Measurements from ENCODE around the gene SEMA6B.

SEMA6B gene

DNA sequence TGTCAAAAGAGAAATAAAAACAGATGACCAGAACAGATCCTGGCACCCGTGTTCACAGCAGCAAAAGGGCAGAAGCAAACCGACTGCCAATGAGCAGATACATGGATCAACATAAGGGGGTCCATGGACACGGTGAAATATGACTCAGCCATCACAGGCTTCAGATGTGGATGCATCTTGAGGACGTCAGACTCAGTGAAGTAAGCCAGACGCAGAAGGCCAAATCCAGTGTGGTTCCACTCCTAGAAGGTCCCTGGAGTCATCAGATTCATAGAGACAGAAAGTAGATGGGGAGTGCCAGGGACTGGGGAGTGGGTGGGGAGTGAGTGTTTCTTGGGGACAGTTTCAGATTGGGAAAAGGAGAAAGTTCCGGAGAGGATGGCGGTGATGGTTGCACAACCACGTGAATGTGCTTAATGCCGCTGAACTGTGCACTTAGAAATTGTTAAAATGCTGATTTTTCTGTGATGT is 28.8 kb upstream of the SEMA6B start:
- no peak overlapping the region for H3K9ac ChIP-seq (ENCODE audit: low read depth in 1 of 2, low read length in 2 of 2)
- peaks cover 28 to 37% of the 10 kb centered on the region in 2 donors for H3K27me3 ChIP-seq (ENCODE audit: control insufficient read depth in 2 of 2, insufficient read depth in 2 of 2, low read length in 2 of 2)
- H3K9me3 ChIP-seq (ENCODE audit: control insufficient read depth in 2 of 2, low read length in 2 of 2): no peaks in the 10 kb centered on the region
- H3K36me3 ChIP-seq (ENCODE audit: control insufficient read depth in 2 of 2, insufficient read depth in 2 of 2, low read length in 2 of 2): no peaks in the 10 kb centered on the region
- no peak overlapping the region for H3K4me3 ChIP-seq (ENCODE audit: low read length in 2 of 2)
- H3K27ac ChIP-seq (ENCODE audit: low read depth in 2 of 2, low read length in 2 of 2): no peak overlapping the region
- peaks cover 0 to 4% of the 10 kb centered on the region in 2 donors for H3K4me1 ChIP-seq (ENCODE audit: control insufficient read depth in 2 of 2, insufficient read depth in 2 of 2, low read length in 2 of 2)

DNA sequence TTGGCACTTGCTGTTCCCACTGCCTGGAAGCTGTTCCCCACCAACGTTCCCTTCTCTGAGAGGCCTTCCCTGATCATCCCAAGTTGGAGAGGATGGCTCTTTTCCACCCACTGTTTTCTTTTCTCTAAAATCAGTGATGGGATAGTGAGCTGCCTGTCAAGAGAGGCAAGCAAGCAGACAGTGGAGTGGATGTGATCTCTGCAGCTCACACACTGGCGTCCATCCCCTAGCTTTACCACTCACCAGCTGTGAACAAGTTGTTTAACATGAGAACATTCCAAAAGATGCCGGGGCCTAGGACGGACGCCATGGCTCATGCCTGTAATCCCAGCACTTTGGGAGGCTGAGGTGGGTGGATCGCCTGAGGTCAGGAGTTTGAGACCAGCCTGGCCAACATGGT is 28.0 kb upstream of the SEMA6B start:
- no peaks in the 10 kb centered on the region for H3K36me3 ChIP-seq (ENCODE audit: control insufficient read depth in 2 of 2, insufficient read depth in 2 of 2, low read length in 2 of 2)
- no peak overlapping the region for H3K4me3 ChIP-seq (ENCODE audit: low read length in 2 of 2)
- H3K9ac ChIP-seq (ENCODE audit: low read depth in 1 of 2, low read length in 2 of 2): no peak overlapping the region
- H3K4me1 ChIP-seq (ENCODE audit: control insufficient read depth in 2 of 2, insufficient read depth in 2 of 2, low read length in 2 of 2): peaks cover 0 to 4% of the 10 kb centered on the region in 2 donors
- no peak overlapping the region for H3K27ac ChIP-seq (ENCODE audit: low read depth in 2 of 2, low read length in 2 of 2)
- H3K27me3 ChIP-seq (ENCODE audit: control insufficient read depth in 2 of 2, insufficient read depth in 2 of 2, low read length in 2 of 2): peaks cover 27 to 39% of the 10 kb centered on the region in 2 donors
- no peaks in the 10 kb centered on the region for H3K9me3 ChIP-seq (ENCODE audit: control insufficient read depth in 2 of 2, low read length in 2 of 2)

DNA sequence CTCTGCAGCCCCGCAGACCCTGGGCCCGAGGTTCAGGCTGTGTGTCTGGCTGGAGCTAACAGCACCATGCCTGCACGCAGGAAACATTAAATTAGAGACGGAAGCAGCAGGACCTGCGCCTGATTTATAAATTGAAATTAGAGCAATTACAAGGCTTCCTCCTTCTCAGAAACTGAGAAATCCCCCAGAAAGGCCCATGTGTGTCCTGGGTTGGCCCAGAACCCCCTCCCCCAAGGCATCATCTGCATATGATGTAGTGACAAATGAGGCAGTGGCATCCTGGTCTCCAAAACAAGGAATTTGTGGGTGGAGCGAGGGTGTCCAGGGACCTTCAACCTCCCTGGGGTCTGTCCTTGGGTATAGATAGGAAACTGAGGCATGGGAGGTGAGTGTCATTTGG is 27.2 kb upstream of the SEMA6B start:
- Histone ChIP-seq H3K4me1 (ENCODE audit: control insufficient read depth in 2 of 2, insufficient read depth in 2 of 2, low read length in 2 of 2) (peaks cover 0 to 4% of the 10 kb centered on the region in 2 donors), H3K27me3 (ENCODE audit: control insufficient read depth in 2 of 2, insufficient read depth in 2 of 2, low read length in 2 of 2) (peaks cover 34 to 44% of the 10 kb centered on the region in 2 donors), H3K36me3 (ENCODE audit: control insufficient read depth in 2 of 2, insufficient read depth in 2 of 2, low read length in 2 of 2) (no peaks in the 10 kb centered on the region), H3K9ac (ENCODE audit: low read depth in 1 of 2, low read length in 2 of 2) (no peak overlapping the region), H3K9me3 (ENCODE audit: control insufficient read depth in 2 of 2, low read length in 2 of 2) (no peaks in the 10 kb centered on the region), H3K27ac (ENCODE audit: low read depth in 2 of 2, low read length in 2 of 2) (no peak overlapping the region), H3K4me3 (ENCODE audit: low read length in 2 of 2) (no peak overlapping the region)

DNA sequence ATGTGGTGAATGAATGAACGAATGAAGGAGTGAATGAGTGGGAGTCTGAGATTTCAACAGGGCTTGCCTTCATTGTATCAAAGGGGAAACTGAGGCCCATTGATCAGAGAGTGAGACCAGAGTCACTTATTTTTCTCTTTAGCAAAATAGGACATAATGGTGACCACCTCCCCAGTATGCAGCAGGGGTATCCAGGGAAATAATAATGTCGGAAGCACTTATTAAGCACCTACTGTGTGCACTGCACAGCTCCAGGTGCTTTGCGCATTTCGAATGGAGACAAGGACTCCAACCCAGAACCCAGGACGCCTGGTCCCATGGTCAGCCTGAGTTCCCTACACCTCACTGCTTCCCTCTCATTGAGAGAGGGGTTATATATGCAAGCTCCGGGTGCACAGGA is 26.8 kb upstream of the SEMA6B start:
- Histone ChIP-seq H3K4me3 (ENCODE audit: low read length in 2 of 2) (no peak overlapping the region), H3K4me1 (ENCODE audit: control insufficient read depth in 2 of 2, insufficient read depth in 2 of 2, low read length in 2 of 2) (peaks cover 0 to 4% of the 10 kb centered on the region in 2 donors), H3K27me3 (ENCODE audit: control insufficient read depth in 2 of 2, insufficient read depth in 2 of 2, low read length in 2 of 2) (peaks cover 31 to 40% of the 10 kb centered on the region in 2 donors), H3K9me3 (ENCODE audit: control insufficient read depth in 2 of 2, low read length in 2 of 2) (no peaks in the 10 kb centered on the region), H3K36me3 (ENCODE audit: control insufficient read depth in 2 of 2, insufficient read depth in 2 of 2, low read length in 2 of 2) (no peaks in the 10 kb centered on the region), H3K9ac (ENCODE audit: low read depth in 1 of 2, low read length in 2 of 2) (no peak overlapping the region), H3K27ac (ENCODE audit: low read depth in 2 of 2, low read length in 2 of 2) (no peak overlapping the region)

DNA sequence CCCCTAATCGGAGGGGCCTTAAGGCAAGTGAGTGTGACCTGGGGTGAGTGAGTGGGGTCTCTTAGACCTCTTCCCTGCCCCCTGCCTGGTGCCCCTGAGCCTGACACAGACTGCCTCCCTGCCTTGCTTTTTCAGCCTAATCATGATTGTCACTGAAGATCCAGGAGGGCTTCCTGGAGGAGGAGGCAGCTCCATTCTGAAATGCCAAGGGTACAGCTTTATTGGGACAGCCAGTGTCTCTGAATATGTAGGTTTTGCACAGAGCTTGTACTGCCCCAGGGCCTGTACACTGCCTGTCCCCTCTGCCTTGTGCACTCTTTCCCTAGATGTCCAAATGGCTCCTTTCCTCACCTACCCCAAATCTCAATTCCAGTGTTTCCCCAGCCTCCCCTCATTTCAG is 26.1 kb upstream of the SEMA6B start:
- H3K4me3 ChIP-seq (ENCODE audit: low read length in 2 of 2): no peak overlapping the region
- H3K27ac ChIP-seq (ENCODE audit: low read depth in 2 of 2, low read length in 2 of 2): no peak overlapping the region
- peaks cover 27 to 33% of the 10 kb centered on the region in 2 donors for H3K27me3 ChIP-seq (ENCODE audit: control insufficient read depth in 2 of 2, insufficient read depth in 2 of 2, low read length in 2 of 2)
- peaks cover 0 to 4% of the 10 kb centered on the region in 2 donors for H3K4me1 ChIP-seq (ENCODE audit: control insufficient read depth in 2 of 2, insufficient read depth in 2 of 2, low read length in 2 of 2)
- no peaks in the 10 kb centered on the region for H3K9me3 ChIP-seq (ENCODE audit: control insufficient read depth in 2 of 2, low read length in 2 of 2)
- no peak overlapping the region for H3K9ac ChIP-seq (ENCODE audit: low read depth in 1 of 2, low read length in 2 of 2)
- no peaks in the 10 kb centered on the region for H3K36me3 ChIP-seq (ENCODE audit: control insufficient read depth in 2 of 2, insufficient read depth in 2 of 2, low read length in 2 of 2)

DNA sequence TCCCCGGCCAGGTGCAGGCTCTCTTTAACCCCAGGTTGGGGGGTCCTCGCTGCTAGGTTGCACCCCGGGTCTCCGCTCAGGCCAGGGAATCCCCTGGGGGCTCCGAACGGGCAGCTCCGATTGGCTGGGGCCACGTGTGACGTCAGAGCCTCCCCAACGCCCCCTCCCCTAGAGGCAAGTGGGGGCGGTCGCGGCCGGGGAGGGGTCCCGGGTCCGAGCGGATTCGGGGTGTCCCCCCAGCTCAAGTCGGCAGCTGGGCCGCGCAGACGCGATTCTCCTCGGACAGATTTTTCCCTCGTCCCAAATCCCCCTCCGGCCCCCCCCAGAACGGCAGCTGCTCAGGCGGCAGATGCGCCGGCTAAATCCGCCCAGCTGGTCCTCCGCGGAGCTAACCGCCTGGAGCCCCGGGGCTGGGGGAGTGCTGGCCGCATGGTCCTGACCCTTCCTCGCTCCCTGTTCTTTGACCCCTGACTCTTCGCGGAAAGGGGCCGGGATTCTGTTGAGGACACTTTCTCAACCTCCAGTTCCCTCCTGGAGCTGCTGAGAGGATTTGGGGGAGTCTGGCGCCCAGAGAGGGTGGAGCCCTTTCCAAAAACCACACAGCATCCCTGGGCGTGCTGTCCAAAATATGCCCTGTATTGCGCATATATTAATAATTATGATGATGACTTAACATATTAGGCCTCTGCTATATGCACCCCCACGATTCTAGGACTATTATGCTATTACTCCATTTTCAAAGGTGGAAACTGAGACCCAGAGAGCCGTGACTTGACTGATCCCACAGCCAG is 25.4 kb upstream of the SEMA6B start:
- H3K27ac ChIP-seq (ENCODE audit: low read depth in 2 of 2, low read length in 2 of 2): no peak overlapping the region
- H3K4me1 ChIP-seq (ENCODE audit: control insufficient read depth in 2 of 2, insufficient read depth in 2 of 2, low read length in 2 of 2): peaks cover 0 to 4% of the 10 kb centered on the region in 2 donors
- H3K27me3 ChIP-seq (ENCODE audit: control insufficient read depth in 2 of 2, insufficient read depth in 2 of 2, low read length in 2 of 2): peaks cover 32 to 37% of the 10 kb centered on the region in 2 donors
- H3K4me3 ChIP-seq (ENCODE audit: low read length in 2 of 2): no peak overlapping the region
- H3K9ac ChIP-seq (ENCODE audit: low read depth in 1 of 2, low read length in 2 of 2): no peak overlapping the region
- H3K9me3 ChIP-seq (ENCODE audit: control insufficient read depth in 2 of 2, low read length in 2 of 2): no peaks in the 10 kb centered on the region
- H3K36me3 ChIP-seq (ENCODE audit: control insufficient read depth in 2 of 2, insufficient read depth in 2 of 2, low read length in 2 of 2): no peaks in the 10 kb centered on the region

DNA sequence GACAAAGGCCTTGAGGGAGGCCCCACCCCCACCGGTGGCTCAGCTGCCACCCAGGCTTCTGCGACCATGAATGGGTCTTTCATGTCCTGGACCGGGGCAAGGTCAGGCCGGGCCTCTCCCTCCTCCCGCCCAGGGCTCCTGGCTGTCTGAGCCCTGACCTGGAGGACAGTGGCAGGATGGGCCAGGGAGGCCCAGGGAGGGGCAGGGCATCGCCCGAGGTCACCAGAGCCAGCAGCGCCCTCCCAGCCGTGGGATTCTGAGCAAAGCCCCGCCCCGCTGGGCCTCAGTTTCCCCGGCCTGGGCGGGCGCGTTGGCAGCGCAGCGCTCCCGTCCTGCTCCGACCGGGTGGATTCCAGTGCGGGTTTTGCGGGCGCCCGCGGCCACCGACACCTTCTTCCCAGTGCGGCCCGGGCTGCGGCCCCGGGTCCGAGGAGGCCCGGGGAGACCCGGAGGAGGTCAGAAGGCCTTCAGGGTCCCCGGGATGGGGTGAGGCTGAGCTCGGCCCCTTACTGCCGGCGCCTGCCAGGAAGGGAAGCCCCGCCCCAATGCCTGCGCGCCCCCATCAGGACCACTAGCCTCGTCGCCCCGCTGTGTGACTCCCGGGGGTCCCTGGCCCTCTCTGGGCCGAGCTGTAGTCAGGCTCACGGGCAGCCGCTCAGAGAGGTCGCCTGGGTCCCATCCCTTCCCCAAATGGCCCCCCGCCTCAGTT is 24.6 kb upstream of the SEMA6B start:
- no peaks in the 10 kb centered on the region for H3K36me3 ChIP-seq (ENCODE audit: control insufficient read depth in 2 of 2, insufficient read depth in 2 of 2, low read length in 2 of 2)
- peaks cover 36 to 45% of the 10 kb centered on the region in 2 donors for H3K27me3 ChIP-seq (ENCODE audit: control insufficient read depth in 2 of 2, insufficient read depth in 2 of 2, low read length in 2 of 2)
- H3K9me3 ChIP-seq (ENCODE audit: control insufficient read depth in 2 of 2, low read length in 2 of 2): no peaks in the 10 kb centered on the region
- no peak overlapping the region for H3K27ac ChIP-seq (ENCODE audit: low read depth in 2 of 2, low read length in 2 of 2)
- H3K4me1 ChIP-seq (ENCODE audit: control insufficient read depth in 2 of 2, insufficient read depth in 2 of 2, low read length in 2 of 2): peaks cover 0 to 4% of the 10 kb centered on the region in 2 donors
- no peak overlapping the region for H3K4me3 ChIP-seq (ENCODE audit: low read length in 2 of 2)
- no peak overlapping the region for H3K9ac ChIP-seq (ENCODE audit: low read depth in 1 of 2, low read length in 2 of 2)

DNA sequence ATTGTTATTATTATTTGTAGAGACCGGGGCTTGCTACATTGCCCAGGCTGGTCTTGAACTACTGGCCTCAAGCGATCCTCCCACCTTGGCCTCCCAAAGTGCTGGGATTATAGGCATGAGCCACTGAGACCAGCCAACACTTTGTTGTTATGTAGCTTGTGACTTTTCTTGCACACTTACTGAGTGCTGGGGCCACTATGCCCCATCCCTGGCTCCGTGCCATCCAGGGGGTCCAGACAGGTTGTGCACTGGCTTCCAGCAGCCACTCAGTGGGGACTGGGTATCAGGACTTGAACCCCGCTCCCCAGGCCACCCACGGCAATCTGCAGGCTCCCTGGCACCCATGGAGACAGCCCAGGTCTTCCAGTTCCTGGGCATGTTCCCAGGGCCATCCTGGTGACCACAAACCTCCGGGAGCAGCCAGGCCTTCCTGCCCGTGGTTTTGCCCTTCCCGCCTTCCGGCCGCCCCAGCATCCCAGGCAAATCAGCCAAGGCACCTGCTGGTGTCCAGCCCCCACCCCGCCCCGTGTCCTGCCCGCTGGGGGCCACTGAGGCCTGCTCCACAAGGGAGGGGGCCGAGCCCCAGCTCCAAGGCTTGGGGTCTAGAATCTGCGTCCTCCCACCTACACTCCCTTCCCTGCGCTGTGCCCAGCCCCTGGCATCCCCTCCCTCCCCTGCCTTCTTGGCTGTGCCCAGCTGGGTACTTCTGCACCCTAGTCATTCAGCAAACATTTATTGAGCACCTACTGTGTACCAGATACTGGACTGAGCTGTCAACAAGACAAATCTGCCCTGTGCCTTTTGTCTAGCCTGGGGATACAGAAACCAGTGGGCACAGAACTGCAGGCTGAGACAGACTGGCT is 23.7 kb upstream of the SEMA6B start:
- H3K9ac ChIP-seq (ENCODE audit: low read depth in 1 of 2, low read length in 2 of 2): no peak overlapping the region
- peaks cover 41 to 54% of the 10 kb centered on the region in 2 donors for H3K27me3 ChIP-seq (ENCODE audit: control insufficient read depth in 2 of 2, insufficient read depth in 2 of 2, low read length in 2 of 2)

DNA sequence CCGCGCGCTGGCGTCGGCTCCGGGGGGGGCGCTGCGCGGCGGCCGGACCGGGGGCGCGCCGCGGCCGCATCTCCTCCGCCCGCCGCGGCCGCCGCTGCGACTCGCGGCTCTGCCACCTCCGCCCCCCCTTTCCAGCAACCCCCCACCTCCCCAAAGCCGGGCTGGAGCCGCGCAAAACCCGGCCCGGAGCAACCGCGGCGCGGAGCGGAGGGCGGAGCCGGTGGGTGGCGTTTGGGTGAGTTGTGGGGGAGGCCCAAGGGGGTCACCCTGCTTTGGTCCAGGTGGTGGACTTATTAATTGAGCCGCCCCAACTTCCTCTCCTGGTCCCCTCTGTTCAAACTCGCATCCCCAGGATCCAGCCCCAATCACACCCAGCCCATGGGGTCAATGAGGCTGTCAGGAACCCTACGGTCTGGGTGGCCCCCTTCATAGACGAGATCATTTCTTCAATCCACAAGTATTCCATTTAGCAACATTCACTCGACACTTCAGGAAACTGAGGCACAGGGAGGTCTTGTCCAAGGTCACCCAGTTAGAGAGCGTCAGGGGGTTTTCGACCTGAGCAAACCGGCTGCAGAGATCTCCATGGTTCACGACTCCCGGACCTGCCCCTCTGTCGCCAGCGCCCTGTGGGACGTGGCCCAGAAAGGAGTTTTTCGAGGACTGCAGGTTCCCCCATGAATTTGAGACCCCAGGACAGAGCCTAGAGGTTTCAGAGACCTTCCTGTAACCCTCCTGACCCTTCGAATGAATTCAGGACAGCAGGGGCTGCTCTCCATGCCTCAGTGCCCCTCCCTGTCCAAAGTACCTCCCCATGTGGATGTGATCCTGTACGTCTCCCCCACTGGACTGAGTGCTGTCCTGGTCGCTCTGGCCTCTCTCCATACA is 22.4 kb upstream of the SEMA6B start:
- Histone ChIP-seq H3K27ac (ENCODE audit: low read depth in 2 of 2, low read length in 2 of 2) (no peak overlapping the region), H3K9me3 (ENCODE audit: control insufficient read depth in 2 of 2, low read length in 2 of 2) (no peaks in the 10 kb centered on the region), H3K4me1 (ENCODE audit: control insufficient read depth in 2 of 2, insufficient read depth in 2 of 2, low read length in 2 of 2) (peaks cover 0 to 4% of the 10 kb centered on the region in 2 donors), H3K27me3 (ENCODE audit: control insufficient read depth in 2 of 2, insufficient read depth in 2 of 2, low read length in 2 of 2) (peaks cover 50 to 59% of the 10 kb centered on the region in 2 donors), H3K4me3 (ENCODE audit: low read length in 2 of 2) (no peak overlapping the region), H3K9ac (ENCODE audit: low read depth in 1 of 2, low read length in 2 of 2) (no peak overlapping the region), H3K36me3 (ENCODE audit: control insufficient read depth in 2 of 2, insufficient read depth in 2 of 2, low read length in 2 of 2) (no peaks in the 10 kb centered on the region)

More for the DNA sequence above, 23.7 kb upstream of the SEMA6B start:
- no peak overlapping the region for H3K4me3 ChIP-seq (ENCODE audit: low read length in 2 of 2)
- no peak overlapping the region for H3K27ac ChIP-seq (ENCODE audit: low read depth in 2 of 2, low read length in 2 of 2)
- H3K9me3 ChIP-seq (ENCODE audit: control insufficient read depth in 2 of 2, low read length in 2 of 2): no peaks in the 10 kb centered on the region
- H3K36me3 ChIP-seq (ENCODE audit: control insufficient read depth in 2 of 2, insufficient read depth in 2 of 2, low read length in 2 of 2): no peaks in the 10 kb centered on the region
- peaks cover 0 to 4% of the 10 kb centered on the region in 2 donors for H3K4me1 ChIP-seq (ENCODE audit: control insufficient read depth in 2 of 2, insufficient read depth in 2 of 2, low read length in 2 of 2)

Data from mucosa of rectum (tissue), 2 donors.